DMS53 treated with DMSO at 0.1 percent for 48 hours (cell line): Measurements from ENCODE around the gene RIOK3.

Experiments used
- DNase-seq: peaks from one replicate; lab custom pipeline; 2025; ENCODE audit not compliant: unreplicated experiment; lab: John Stamatoyannopoulos, UW

The RIOK3 gene

DNA sequence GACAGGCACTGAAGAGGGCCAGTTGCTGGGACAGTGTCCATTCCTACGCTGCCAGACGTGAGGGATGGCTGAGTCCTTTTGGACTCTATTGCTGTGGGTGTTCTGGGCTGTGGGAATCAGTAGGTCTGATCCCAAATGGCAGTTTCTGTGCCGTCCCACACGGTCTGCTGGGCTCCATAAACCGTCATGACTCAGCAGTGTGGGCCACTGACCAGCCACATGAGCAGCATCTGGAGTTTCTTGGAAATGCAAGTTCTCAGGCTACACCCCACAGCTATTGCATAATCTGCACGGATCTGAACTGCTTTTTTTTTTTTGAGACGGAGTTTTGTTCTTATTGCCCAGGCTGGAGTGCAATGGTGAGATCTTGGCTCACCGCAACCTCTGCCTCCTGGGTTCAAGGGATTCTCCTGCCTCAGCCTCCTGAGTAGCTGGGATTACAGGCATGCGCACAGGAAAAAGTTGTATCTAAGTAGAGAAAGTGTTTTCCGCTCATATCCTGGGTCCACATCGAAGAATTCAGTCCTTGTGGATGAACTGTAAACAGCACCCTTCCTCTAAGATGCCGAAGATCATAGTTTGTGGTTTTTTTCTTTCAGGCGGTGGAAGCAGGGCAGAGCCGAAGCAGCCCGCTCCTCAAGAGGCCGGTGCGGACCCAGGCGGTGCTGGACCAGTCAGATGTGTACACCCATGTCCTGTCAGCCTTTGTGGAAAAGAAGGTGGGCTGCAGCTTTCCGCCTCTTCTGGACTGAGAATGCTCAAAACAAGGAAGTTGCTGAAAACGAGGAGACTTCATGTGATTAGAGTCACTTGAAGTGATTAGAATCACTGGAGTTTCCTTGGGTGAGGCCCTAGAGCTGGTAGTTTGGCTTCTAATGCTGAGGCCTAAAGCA is 75.7 kb downstream of the RIOK3 start:
- no peak for DNase-seq

DNA sequence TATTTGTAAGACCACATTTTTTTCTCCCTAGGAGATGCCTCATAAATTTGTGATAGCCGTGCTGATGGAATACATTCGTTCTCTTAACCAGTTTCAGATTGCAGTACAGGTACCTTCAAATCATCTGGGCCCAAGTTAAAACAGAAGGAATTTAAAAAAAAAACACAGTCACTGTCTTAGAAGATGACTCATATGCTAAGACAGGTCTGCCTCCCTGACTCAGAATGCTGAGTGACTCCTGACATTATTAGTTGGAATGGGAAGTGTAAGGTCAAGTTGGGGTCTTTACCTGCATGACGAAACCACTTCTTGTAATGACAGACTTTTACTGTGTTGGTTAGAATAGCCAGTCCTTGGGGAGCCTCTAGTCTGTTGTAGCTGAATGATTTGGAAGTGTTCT is 76.5 kb downstream of the RIOK3 start:
- no peak for DNase-seq

DNA sequence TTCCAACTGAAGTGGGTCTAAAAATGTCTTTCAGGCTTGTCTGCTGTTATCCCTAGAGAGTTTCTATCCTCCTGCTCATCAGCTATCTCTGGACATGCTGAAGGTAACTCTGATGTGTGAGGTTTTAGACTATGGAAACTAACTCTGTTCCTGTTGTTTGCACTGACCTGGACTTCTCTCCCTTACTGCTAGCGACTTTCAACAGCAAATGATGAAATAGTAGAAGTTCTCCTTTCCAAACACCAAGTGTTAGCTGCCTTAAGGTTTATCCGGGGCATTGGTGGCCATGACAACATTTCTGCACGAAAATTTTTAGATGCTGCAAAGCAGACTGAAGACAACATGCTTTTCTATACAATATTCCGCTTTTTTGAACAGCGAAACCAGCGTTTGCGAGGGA is 77.1 kb downstream of the RIOK3 start:
- DNase-seq: no peak

DNA sequence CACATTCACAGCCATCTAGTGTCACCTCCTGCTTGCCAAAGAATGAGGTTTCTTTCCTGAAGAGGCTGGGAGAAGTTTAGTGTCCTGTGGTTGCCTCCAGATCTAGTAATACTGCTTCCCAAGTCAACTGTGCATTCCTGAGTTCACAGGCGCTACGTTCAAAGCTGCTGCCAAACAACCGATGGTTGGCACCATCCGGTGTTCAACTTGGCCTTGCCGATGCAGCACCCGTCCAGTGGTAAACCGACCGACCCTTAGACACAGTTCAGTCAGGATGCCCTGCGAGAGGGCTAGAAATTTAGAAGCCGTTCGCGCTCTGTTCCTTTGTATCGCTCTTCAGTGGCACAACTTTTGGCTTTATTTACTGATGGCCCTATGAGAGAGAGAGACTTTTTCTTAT is 78.8 kb downstream of the RIOK3 start:
- no peak for DNase-seq
